ENCODE data around the gene CCNE1. TPM values are rescaled to one million over a fixed set of nuclear protein-coding genes. Genes with fewer than 3 reads are reported as not detected.

CCNE1 gene
- total and polyA plus RNA-seq, 10 of the 15 experiments (the other 5 are each of a cell fraction or from before 2014, with no cell fraction given) = 6.3 to 44.2 (median 35.8) TPM

- WGBS (ENCODE audit: insufficient coverage, insufficient replicate concordance, low lambda C conversion rate, missing lambda C conversion rate) = 97% methylated on average over 3 of the region's 3 CpGs
- DNase-seq (ENCODE audit: low read depth, low spot score) = no peak
- TF ChIP-seq ETV6 (conservative IDR thresholded peaks at IDR 0.05 in 1 of 2, IDR thresholded peaks at IDR 0.05 in 1 of 2; ENCODE audit: borderline replicate concordance in 1 of 2, low read depth in 1 of 2) (no peak), HCFC1 (IDR thresholded peaks at IDR 0.05; ENCODE audit: low read length) (no peak), MTA2 (IDR thresholded peaks at IDR 0.05; ENCODE audit: low read depth) (no peak), ZNF217 (IDR thresholded peaks at IDR 0.05) (no peak), EED (IDR thresholded peaks at IDR 0.05; ENCODE audit: low read depth) (no peak), FOXK2 (IDR thresholded peaks at IDR 0.05) (no peak), YY1 (IDR thresholded peaks at IDR 0.05; ENCODE audit: low read depth, low read length) (no peak), SIN3A (IDR thresholded peaks at IDR 0.05; ENCODE audit: low read depth, low read length) (no peak), CBFB (IDR thresholded peaks at IDR 0.05; ENCODE audit: low read depth) (no peak), ZNF274 (IDR thresholded peaks at IDR 0.05; ENCODE audit: insufficient read depth, insufficient read length) (no peak), NFYA (IDR thresholded peaks at IDR 0.05; ENCODE audit: borderline replicate concordance, low read depth, low read length) (no peak), ZNF24 (IDR thresholded peaks at IDR 0.05) (no peak), JUNB (IDR thresholded peaks at IDR 0.05) (no peak), MEF2B (IDR thresholded peaks at IDR 0.05; ENCODE audit: partially characterized antibody, poor library complexity, severe bottlenecking) (no peak), RUNX3 (IDR thresholded peaks at IDR 0.05; ENCODE audit: low read length) (no peak), MLLT1 (IDR thresholded peaks at IDR 0.05) (no peak)
- Histone ChIP-seq H3K9ac (ENCODE audit: control insufficient read depth, insufficient read depth, low read length) (no peak overlapping the region), H3K27me3 (replicated peaks in 1 of 2; ENCODE audit: control insufficient read depth in 2 of 2, insufficient read depth in 2 of 2, low read length in 1 of 2) (no peaks in the 10 kb centered on the region; a peak in 1 of 4 replicates), H3K79me2 (ENCODE audit: control insufficient read depth, insufficient read depth, low read length) (no peaks in the 10 kb centered on the region), H4K20me1 (ENCODE audit: control insufficient read depth, insufficient read depth) (no peaks in the 10 kb centered on the region), H3K36me3 (ENCODE audit: control insufficient read depth in 2 of 2, insufficient read depth in 2 of 2, low read length in 1 of 2) (no peaks in the 10 kb centered on the region), H3K27ac (ENCODE audit: control insufficient read depth, insufficient read depth) (no peak overlapping the region), H3K4me1 (ENCODE audit: control insufficient read depth, insufficient read depth, low read length) (peaks cover 43% of the 10 kb centered on the region), H3K9me3 (replicated peaks; ENCODE audit: control insufficient read depth, insufficient read depth, low read length) (no peaks in the 10 kb centered on the region), H3K4me2 (ENCODE audit: control insufficient read depth, insufficient read depth) (no peak overlapping the region), H3K4me3 (no peak overlapping the region), H2AFZ (ENCODE audit: control insufficient read depth, low read depth, low read length) (no peak overlapping the region)
- SMC1A ChIA-PET (ENCODE audit: uncharacterized antibody, unreplicated experiment) = interaction anchor here (1.6 kb wide), 1 partner anchor 12 kb away, joined by 4 read pairs; no protein-coding TSS in a partner anchor
- in situ Hi-C loops (cut with MboI) (no loop called here), intact Hi-C loops (cut with micrococcal nuclease; ENCODE audit: unreplicated experiment) (loop anchor here (10.0 kb wide), 1 partner anchor 236 kb away; the partner anchor contains the start of gene POP4)
- POLR2A ChIA-PET = no interaction called here
- ATAC-seq = no peak
- BruUV-seq (replicated peaks) = no TSS peak
- no peak for FAIRE-seq
- RAD21 ChIA-PET (ENCODE audit: unreplicated experiment) = no interaction called here
- CTCF ChIA-PET = no interaction called here
These were observed 29.4 kb downstream of the CCNE1 start for GRCh38 chr19:29841209-29841558.
